Measurements from ENCODE around the gene SPATS2L.

- TF ChIP-seq POLR2A (IDR thresholded peaks at IDR 0.05): no peak
- no peak for TF ChIP-seq CTCF (IDR thresholded peaks at IDR 0.05)
These were observed 186.2 kb downstream of the SPATS2L start for GRCh38 chr2:200492656-200493055.
